MCF 10A (cell line): ENCODE results near the gene SLC6A18. TPM values are rescaled to one million over a fixed set of nuclear protein-coding genes. Genes with fewer than 3 reads are reported as not detected.
"Not testable (repeated sequence)": the region's sequence is repeated elsewhere in the genome, so short reads cannot be mapped to it uniquely, and the experiment has no call there.

Experiments used
- BruUV-seq: library from RNA; stranded (reverse); fragments of 400-500 nt; replicated peaks from 2 replicates; lab custom pipeline; 2021; lab: Mats Ljungman, UMichigan
- CTCF ChIA-PET: fragments of 300-600 bp; sonication (Branson Sonifier 250); formaldehyde crosslinking; extraction: SDS; loops from one replicate; lab custom pipeline; 2021; ENCODE audit warnings: antibody characterized with exemption, inconsistent platforms; lab: Yijun Ruan, JAX
- POLR2A ChIA-PET: fragments of 300-600, 350-650 bp; sonication (Branson Sonifier 250); formaldehyde crosslinking; extraction: SDS; loops from one replicate; lab custom pipeline; 2020; ENCODE audit warnings: antibody characterized with exemption, inconsistent platforms; lab: Yijun Ruan, JAX
- DNase-seq: peaks from one replicate; pipeline ENCODE4 v3.0.0-alpha.2; 2018; ENCODE audit not compliant: unreplicated experiment
- H3K27ac Mint-ChIP-seq: one replicate; pipeline ENCODE4 v1.8.0; 2022; ENCODE audit warnings: mild to moderate bottlenecking, low read depth, mixed read lengths; ENCODE audit not compliant: unreplicated experiment
- H3K27me3 Mint-ChIP-seq: one replicate; pipeline ENCODE4 v1.8.0; 2022; ENCODE audit warnings: mixed read lengths; ENCODE audit not compliant: insufficient read depth, unreplicated experiment
- H3K36me3 Mint-ChIP-seq: one replicate; pipeline ENCODE4 v1.8.0; 2022; ENCODE audit warnings: mild to moderate bottlenecking, moderate library complexity, mixed read lengths; ENCODE audit not compliant: insufficient read depth, unreplicated experiment
- H3K4me1 Mint-ChIP-seq: one replicate; pipeline ENCODE4 v1.8.0; 2022; ENCODE audit warnings: mixed read lengths; ENCODE audit not compliant: insufficient read depth, unreplicated experiment
- H3K4me3 Mint-ChIP-seq: one replicate; pipeline ENCODE4 v1.8.0; 2022; ENCODE audit warnings: mild to moderate bottlenecking, moderate library complexity, mixed read lengths; ENCODE audit not compliant: unreplicated experiment
- H3K9me3 Mint-ChIP-seq: one replicate; pipeline ENCODE4 v1.8.0; 2022; ENCODE audit warnings: mixed read lengths; ENCODE audit not compliant: unreplicated experiment
- CTCF ChIP-seq: fragments of 200-600 bp; IDR thresholded peaks from one replicate; pipeline ENCODE4 v1.8.0; 2022; ENCODE audit warnings: antibody characterized with exemption, mild to moderate bottlenecking; ENCODE audit not compliant: unreplicated experiment
- intact Hi-C: fragments of 100-400 bp; cut with micrococcal nuclease; formaldehyde crosslinking; loops from 2 replicates; pipeline ENCODE4 v1.14.1; 2022
- total RNA-seq: library from RNA; stranded (reverse); gene quantifications from 2 replicates; pipeline ENCODE4 v1.2.3, GENCODE V29; 2022

Gene SLC6A18
- total RNA-seq, 1 experiment from 2014 or later, result not detected

GRCh38 chr5:1266791-1267190 is 41.6 kb downstream of the SLC6A18 start:
- TF ChIP-seq CTCF, result no peak
- Mint-ChIP-seq H3K27ac (no peak overlapping the region), H3K4me1 (no peaks in the 10 kb centered on the region), H3K36me3 (no peaks in the 10 kb centered on the region), H3K9me3 (no peaks in the 10 kb centered on the region), H3K4me3 (no peak overlapping the region), H3K27me3 (peaks cover 13% of the 10 kb centered on the region)
- POLR2A ChIA-PET, result no interaction called here
- BruUV-seq, result no TSS peak
- intact Hi-C loops, result no loop called here
- CTCF ChIA-PET, result interaction anchor here (0.6 to 0.7 kb wide), 2 partner anchors 141 to 376 kb away, joined by 3 read pairs; no protein-coding TSS in a partner anchor
- no peak for DNase-seq

GRCh38 chr5:1267464-1267863 is 42.3 kb downstream of the SLC6A18 start:
- BruUV-seq, CTCF ChIA-PET, H3K4me1 Mint-ChIP-seq: not testable (repeated sequence)

GRCh38 chr5:1268056-1268455 is 42.9 kb downstream of the SLC6A18 start:
- TF ChIP-seq CTCF, result no peak
- CTCF ChIA-PET, result no interaction called here
- no peak for DNase-seq
- intact Hi-C loops, result no loop called here
- no peak overlapping the region for H3K4me3 Mint-ChIP-seq
- no peaks in the 10 kb centered on the region for H3K9me3 Mint-ChIP-seq
- no peak overlapping the region for H3K27ac Mint-ChIP-seq
- POLR2A ChIA-PET, result no interaction called here
- H3K4me1 Mint-ChIP-seq, result no peaks in the 10 kb centered on the region
- H3K36me3 Mint-ChIP-seq, result no peaks in the 10 kb centered on the region
- BruUV-seq, result no TSS peak
- H3K27me3 Mint-ChIP-seq, result peaks cover under 1% of the 10 kb centered on the region

More at GRCh38 chr5:1267464-1267863, 42.3 kb downstream of the SLC6A18 start:
- DNase-seq, intact Hi-C loops, H3K27me3 Mint-ChIP-seq, H3K27ac Mint-ChIP-seq, H3K36me3 Mint-ChIP-seq, POLR2A ChIA-PET, H3K9me3 Mint-ChIP-seq, H3K4me3 Mint-ChIP-seq: not testable (repeated sequence)

GRCh38 chr5:1268666-1269065 is 43.5 kb downstream of the SLC6A18 start:
- H3K9me3 Mint-ChIP-seq, result no peaks in the 10 kb centered on the region
- TF ChIP-seq CTCF, result no peak
- H3K27ac Mint-ChIP-seq, result no peak overlapping the region
- H3K27me3 Mint-ChIP-seq, result no peaks in the 10 kb centered on the region
- BruUV-seq, result no TSS peak
- H3K4me1 Mint-ChIP-seq, result no peaks in the 10 kb centered on the region
- no peaks in the 10 kb centered on the region for H3K36me3 Mint-ChIP-seq
- ChIA-PET CTCF (no interaction called here), POLR2A (no interaction called here)
- H3K4me3 Mint-ChIP-seq, result no peak overlapping the region
- intact Hi-C loops, result no loop called here
- no peak for DNase-seq

- POLR2A ChIA-PET, result no interaction called here
Measured at GRCh38 chr5:1270426-1270825, 45.2 kb downstream of the SLC6A18 start.

More at GRCh38 chr5:1270426-1270825, 45.2 kb downstream of the SLC6A18 start:
- H3K4me3 Mint-ChIP-seq, result no peak overlapping the region
- H3K27me3 Mint-ChIP-seq, result no peaks in the 10 kb centered on the region
- BruUV-seq, result no TSS peak
- intact Hi-C loops, result no loop called here
- no peaks in the 10 kb centered on the region for H3K9me3 Mint-ChIP-seq
- no peaks in the 10 kb centered on the region for H3K36me3 Mint-ChIP-seq
- no peak for DNase-seq
- no peaks in the 10 kb centered on the region for H3K4me1 Mint-ChIP-seq
- TF ChIP-seq CTCF, result no peak
- CTCF ChIA-PET, result no interaction called here
- no peak overlapping the region for H3K27ac Mint-ChIP-seq
